Pancreas (tissue), 10 donors: ENCODE data around the gene PRDM11. TPM values are rescaled to one million over a fixed set of nuclear protein-coding genes. Genes with fewer than 3 reads are reported as not detected.

Experiments
- ATAC-seq, 4 donors: fragments of 200-7000 bp; cut with Tn5 transposase; one replicate each; pipeline versions ENCODE4 v1.8.0 to v1.9.1; 2020; ENCODE audit warnings: mild to moderate bottlenecking in 4 of 4, moderate library complexity in 4 of 4
- DNase-seq, 6 donors: peaks; one replicate each; pipeline ENCODE4 v3.0.0-alpha.2; 2020
- FAIRE-seq: peaks from 2 replicates; lab custom pipeline; 2012; peaks lifted over from hg19 to GRCh38; lab: Jason Lieb, UNC
- H3K27ac ChIP-seq, 4 donors: fragments of 200-600 bp; sonication (generic); 1 replicate in 3 of 4; 2 replicates in 1 of 4; pipeline versions ENCODE4 v1.5.0 to v1.8.0; 2020
- H3K27me3 ChIP-seq, 4 donors: fragments of 200-600 bp; one replicate each; pipeline ENCODE4 v1.8.0; 2021
- H3K36me3 ChIP-seq, 3 donors: fragments of 200-600 bp; sonication (generic) in 1 of 3; one replicate each; pipeline versions ENCODE4 v1.5.0 to v1.8.0; 2020 to 2021
- H3K4me1 ChIP-seq, 3 donors: fragments of 200-600 bp; one replicate each; pipeline ENCODE4 v1.8.0; 2021
- H3K4me3 ChIP-seq, 4 donors: fragments of 200-600 bp; sonication (generic) in 2 of 4; one replicate each; pipeline versions ENCODE4 v1.5.0 to v1.8.0; 2020 to 2021
- H3K9me3 ChIP-seq, 4 donors: fragments of 200-600 bp; one replicate each; pipeline ENCODE4 v1.8.0; 2021
- CTCF ChIP-seq, 4 donors: fragments of 200-600 bp; sonication (generic) in 3 of 4; IDR thresholded peaks; one replicate each; pipeline versions ENCODE4 v1.5.0 to v1.8.0; 2021; ENCODE audit warnings: antibody characterized with exemption in 4 of 4
- WGBS, 2 donors: extraction: QIAGEN DNeasy Blood & Tissue Kit; methylation state at CpG; one replicate each; pipeline ENCODE4 v1.1.7; 2013; 5-methylcytosine and 5-hydroxymethylcytosine counted together
- intact Hi-C, 3 donors: fragments of 100-400 bp; cut with DNase I; formaldehyde crosslinking; loops; one replicate each; pipeline versions ENCODE4 v1.11.1 to v1.14.2; 2022
- polyA plus RNA-seq, 2 donors: library from polyadenylated mRNA; stranded (reverse); fragments of 200-250 nt; gene quantifications; one replicate each; pipeline ENCODE4 v1.2.3, GENCODE V29; 2013
- total RNA-seq, 6 donors: library from RNA; stranded (reverse); fragmentation: NEBNext Ultra II Directional in 4 of 6; extraction: Animal tissue kit (Norgen Biotek cat#: 25700) in 4 of 6; gene quantifications; one replicate each; pipeline versions ENCODE4 v1.2.1 to v1.2.4, GENCODE V29; 2021 to 2023
- donor health status: healthy with polysubstance abuse.
- donor health status: DM: no; HTN: no; CAD: no; lungs with moderate emphysema.
- donor health status: DM: no; HTN: no; CAD: no.
- donor health status: control.
- donor health status: control.
- donor health status: Bipolar disorder and iron deficiency.
- donor health status: DM: yes; HTN: yes; CAD: no.
- donor health status: DM: no; HTN: no; CAD: no.
- donor health status: DM: no; HTN: no; CAD: no.
- donor health status: DM: yes; HTN: yes; CAD: no.

Gene PRDM11
- total and polyA plus RNA-seq, 8 donors = 3.0 to 8.5 (median 6.4) TPM

DNA sequence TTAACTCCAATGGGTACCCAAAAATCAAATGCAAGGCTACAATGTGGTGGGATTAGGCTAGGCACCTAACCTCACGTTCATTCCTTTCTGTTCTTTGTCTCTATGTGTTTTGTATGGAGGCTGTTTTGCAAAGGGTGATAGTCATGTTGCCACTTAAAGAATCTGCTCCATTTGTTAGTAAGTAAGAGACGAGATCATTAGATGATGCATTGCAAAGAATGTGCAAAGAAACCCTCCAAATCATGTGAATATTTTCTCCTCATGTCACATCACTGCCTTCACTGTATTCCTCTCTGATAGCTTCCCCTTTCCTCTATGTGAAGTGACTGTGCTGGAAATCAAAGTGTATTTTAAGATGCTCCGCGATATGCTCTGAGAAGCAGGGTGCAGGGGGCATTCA lies 127.8 kb downstream of the PRDM11 start:
- DNase-seq = no peak
- FAIRE-seq = no peak
- intact Hi-C loops = no loop called here
- Histone ChIP-seq H3K27me3 (no peaks in the 10 kb centered on the region), H3K9me3 (no peaks in the 10 kb centered on the region), H3K4me3 (no peak overlapping the region), H3K27ac (no peak overlapping the region), H3K36me3 (no peaks in the 10 kb centered on the region), H3K4me1 (no peaks in the 10 kb centered on the region)
- 69 to 73% methylated on average over 4 of the region's 4 CpGs for WGBS, 2 donors
- TF ChIP-seq CTCF (IDR thresholded peaks at IDR 0.05) = no peak
- no peak for ATAC-seq

GRCh38 chr11:45275828-45276227 lies 129.4 kb downstream of the PRDM11 start:
- no peak for ATAC-seq
- no peak for TF ChIP-seq CTCF (IDR thresholded peaks at IDR 0.05)
- no peak for DNase-seq
- Histone ChIP-seq H3K27me3 (no peaks in the 10 kb centered on the region), H3K4me3 (no peak overlapping the region), H3K9me3 (no peaks in the 10 kb centered on the region), H3K4me1 (no peaks in the 10 kb centered on the region), H3K27ac (no peak overlapping the region), H3K36me3 (no peaks in the 10 kb centered on the region)
- FAIRE-seq = no peak
- 58 to 64% methylated on average over 4 of the region's 4 CpGs for WGBS, 2 donors
- intact Hi-C loops = no loop called here

DNA sequence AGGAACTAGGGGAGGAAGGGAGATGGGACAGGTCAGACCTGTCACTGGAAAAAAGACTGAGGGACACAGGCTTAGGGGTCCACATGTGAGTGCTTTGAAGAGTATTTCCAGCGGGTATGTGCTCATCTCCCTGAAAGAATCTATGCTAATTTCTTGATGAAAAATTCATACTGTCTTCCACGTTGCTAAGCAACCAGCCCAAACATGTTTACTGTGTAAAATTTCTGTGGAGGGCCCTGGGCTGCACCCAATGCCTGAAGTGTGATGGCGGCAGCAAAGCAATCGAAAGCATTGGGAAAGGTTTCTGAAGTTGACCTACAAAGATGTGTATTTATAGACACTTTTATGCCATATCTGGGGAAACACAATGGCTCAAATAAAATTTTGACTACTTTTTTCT lies 132.3 kb downstream of the PRDM11 start:
- Histone ChIP-seq H3K4me1 (no peaks in the 10 kb centered on the region), H3K4me3 (no peak overlapping the region), H3K27ac (no peak overlapping the region), H3K36me3 (no peaks in the 10 kb centered on the region), H3K27me3 (no peaks in the 10 kb centered on the region), H3K9me3 (no peaks in the 10 kb centered on the region)
- intact Hi-C loops = no loop called here
- DNase-seq (no peak), FAIRE-seq (no peak), ATAC-seq (peak in 1 of 4 donors; percentile 19)
- 83% methylated on average over 4 of the region's 4 CpGs for WGBS, 2 donors
- TF ChIP-seq CTCF (IDR thresholded peaks at IDR 0.05) = no peak

GRCh38 chr11:45279645-45280044 lies 133.2 kb downstream of the PRDM11 start:
- H3K4me1 ChIP-seq = no peaks in the 10 kb centered on the region
- intact Hi-C loops = loop anchor here in 1 of 3 donors (10.0 kb wide), 1 partner anchor 175 kb away; no protein-coding TSS in a partner anchor
- WGBS, 2 donors = 82 to 95% methylated on average over 2 of the region's 2 CpGs
- H3K27me3 ChIP-seq = no peaks in the 10 kb centered on the region
- no peaks in the 10 kb centered on the region for H3K36me3 ChIP-seq
- no peak overlapping the region for H3K27ac ChIP-seq
- ATAC-seq (no peak), DNase-seq (no peak), FAIRE-seq (no peak)
- H3K4me3 ChIP-seq = no peak overlapping the region
- H3K9me3 ChIP-seq = no peaks in the 10 kb centered on the region
- no peak for TF ChIP-seq CTCF (IDR thresholded peaks at IDR 0.05)

GRCh38 chr11:45280449-45280848 lies 134.0 kb downstream of the PRDM11 start:
- WGBS, 2 donors = 74 to 77% methylated on average over 3 of the region's 3 CpGs
- H3K4me1 ChIP-seq = no peaks in the 10 kb centered on the region
- no peak for FAIRE-seq
- peak in 2 of 4 donors; percentile 51 to 75 for ATAC-seq
- no peak overlapping the region for H3K27ac ChIP-seq
- H3K9me3 ChIP-seq = no peaks in the 10 kb centered on the region
- no peak for TF ChIP-seq CTCF (IDR thresholded peaks at IDR 0.05)
- intact Hi-C loops = loop anchor here in 1 of 3 donors (10.0 kb wide), 1 partner anchor 176 kb away; no protein-coding TSS in a partner anchor
- H3K27me3 ChIP-seq = no peaks in the 10 kb centered on the region
- no peak for DNase-seq
- H3K4me3 ChIP-seq = no peak overlapping the region
- no peaks in the 10 kb centered on the region for H3K36me3 ChIP-seq
